RWPE1 (cell line): ENCODE measurements around the gene CPLX1.

Source experiments
- CTCF ChIA-PET: fragments of 350-600 bp; sonication (Branson Sonifier 250); formaldehyde crosslinking; extraction: SDS; loops from one replicate; lab custom pipeline; 2021; lab: Yijun Ruan, JAX
- POLR2A ChIA-PET: fragments of 400-600 bp; formaldehyde crosslinking; extraction: SDS; loops from one replicate; lab custom pipeline; 2020; ENCODE audit warnings: antibody characterized with exemption; ENCODE audit not compliant: low non-redundant PET; lab: Yijun Ruan, JAX
- DNase-seq: peaks from one replicate; pipeline ENCODE4 v3.0.0; 2012; ENCODE audit warnings: low spot score
- H3K27ac ChIP-seq: fragments of 450-650 bp; 2 replicates; pipeline ENCODE4 v1.5.1; 2017
- TF ChIP-seq, protein P1 (sequence below): fragments of 450-650 bp; conservative IDR thresholded peaks from 2 replicates; pipeline ENCODE4 v1.5.1; 2017; ENCODE audit warnings: low read depth, mild to moderate bottlenecking

CPLX1 gene

DNA sequence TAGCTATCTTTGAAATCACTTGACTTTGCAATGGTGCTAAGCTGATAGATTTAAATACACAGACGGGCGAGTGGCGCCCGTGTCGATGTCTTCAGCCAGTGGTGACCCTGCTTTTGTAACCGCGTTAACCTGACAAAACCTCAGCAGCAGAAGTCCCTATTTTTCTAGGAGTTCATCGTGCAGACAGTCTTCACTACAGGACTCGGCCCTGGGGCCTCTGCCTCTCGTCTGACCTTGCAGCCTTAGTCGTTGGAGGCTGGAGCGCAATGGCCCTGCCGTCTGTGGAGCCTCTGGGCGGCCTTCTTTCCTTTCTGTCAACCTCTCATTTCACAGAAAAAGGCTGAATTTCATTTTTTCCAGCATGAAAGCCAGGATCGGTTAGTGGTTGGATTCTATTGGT is 57.9 kb downstream of the CPLX1 start:
- no peak overlapping the region for H3K27ac ChIP-seq
- ChIA-PET POLR2A (no interaction called here), CTCF (interaction anchor here (0.6 kb wide), 1 partner anchor 761 kb away, joined by 7 read pairs; no protein-coding TSS in a partner anchor)
- TF ChIP-seq, protein P1, sequence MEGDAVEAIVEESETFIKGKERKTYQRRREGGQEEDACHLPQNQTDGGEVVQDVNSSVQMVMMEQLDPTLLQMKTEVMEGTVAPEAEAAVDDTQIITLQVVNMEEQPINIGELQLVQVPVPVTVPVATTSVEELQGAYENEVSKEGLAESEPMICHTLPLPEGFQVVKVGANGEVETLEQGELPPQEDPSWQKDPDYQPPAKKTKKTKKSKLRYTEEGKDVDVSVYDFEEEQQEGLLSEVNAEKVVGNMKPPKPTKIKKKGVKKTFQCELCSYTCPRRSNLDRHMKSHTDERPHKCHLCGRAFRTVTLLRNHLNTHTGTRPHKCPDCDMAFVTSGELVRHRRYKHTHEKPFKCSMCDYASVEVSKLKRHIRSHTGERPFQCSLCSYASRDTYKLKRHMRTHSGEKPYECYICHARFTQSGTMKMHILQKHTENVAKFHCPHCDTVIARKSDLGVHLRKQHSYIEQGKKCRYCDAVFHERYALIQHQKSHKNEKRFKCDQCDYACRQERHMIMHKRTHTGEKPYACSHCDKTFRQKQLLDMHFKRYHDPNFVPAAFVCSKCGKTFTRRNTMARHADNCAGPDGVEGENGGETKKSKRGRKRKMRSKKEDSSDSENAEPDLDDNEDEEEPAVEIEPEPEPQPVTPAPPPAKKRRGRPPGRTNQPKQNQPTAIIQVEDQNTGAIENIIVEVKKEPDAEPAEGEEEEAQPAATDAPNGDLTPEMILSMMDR, result no peak
- no peak for DNase-seq

DNA sequence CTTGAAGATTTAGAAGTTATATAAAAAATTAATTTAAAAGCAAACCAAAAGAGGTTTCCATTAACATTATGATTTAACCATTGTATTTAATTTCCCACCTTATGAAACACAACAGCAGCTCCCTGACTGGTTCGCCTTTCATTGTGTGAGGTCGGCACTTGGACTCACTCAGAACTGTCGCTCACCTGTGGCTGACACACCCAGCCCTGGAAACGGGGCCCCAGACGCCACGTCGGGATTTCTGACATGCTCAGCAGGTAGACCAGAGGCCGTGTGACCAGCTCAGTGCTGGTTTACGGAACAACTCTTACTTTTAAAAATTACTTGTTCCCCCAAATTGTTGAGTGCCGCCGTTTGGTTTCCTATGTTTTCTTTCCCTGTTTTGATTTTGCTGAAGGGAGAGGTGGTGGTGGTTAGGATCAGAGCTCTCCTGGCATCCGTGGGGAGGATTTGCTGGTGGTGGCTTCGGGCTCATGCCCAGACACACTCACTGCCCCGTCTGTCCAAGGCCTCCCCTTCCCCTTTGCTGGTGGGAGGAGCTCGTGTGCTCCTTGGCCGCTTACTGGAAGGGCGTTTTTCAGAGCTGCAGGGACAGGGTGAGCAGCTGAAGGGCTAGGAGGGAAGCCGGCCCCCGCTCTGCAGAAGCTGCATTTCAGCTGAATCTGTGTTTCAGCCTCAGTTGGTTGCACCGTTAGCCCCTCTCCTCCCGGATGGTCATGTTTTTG is 59.2 kb downstream of the CPLX1 start:
- CTCF ChIA-PET, result interaction anchor here (0.6 to 0.7 kb wide), 2 partner anchors 45 to 501 kb away, joined by 4 read pairs; no protein-coding TSS in a partner anchor
- no peak for DNase-seq
- H3K27ac ChIP-seq, result peak overlapping the region; percentile 75
- POLR2A ChIA-PET, result interaction anchor here (0.7 kb wide), 1 partner anchor 13 kb away, joined by 3 read pairs; no protein-coding TSS in a partner anchor
- TF ChIP-seq, protein P1, result no peak

DNA sequence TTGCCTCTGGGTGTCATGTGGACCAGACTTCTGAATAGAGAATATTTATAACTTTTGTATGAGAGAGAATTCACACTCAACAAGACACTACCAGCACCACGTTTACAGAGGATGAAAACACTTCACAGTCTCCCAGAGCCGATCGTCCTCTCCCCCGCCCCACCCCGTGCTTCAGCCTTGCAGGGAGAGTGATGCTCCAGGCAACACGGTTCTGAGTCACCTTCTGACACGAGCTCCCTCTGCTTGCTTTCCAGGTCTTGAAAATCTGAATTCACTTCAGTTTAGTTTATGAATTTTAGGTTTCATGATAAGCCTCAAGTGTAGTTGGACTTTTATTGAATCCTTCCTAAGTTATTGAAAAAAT is 59.8 kb downstream of the CPLX1 start:
- peak; percentile 73 for DNase-seq
- ChIA-PET POLR2A (interaction anchor here (0.7 kb wide), 1 partner anchor 12 kb away, joined by 3 read pairs; no protein-coding TSS in a partner anchor), CTCF (interaction anchor here (0.6 kb wide), 1 partner anchor 501 kb away, joined by 4 read pairs; no protein-coding TSS in a partner anchor)
- H3K27ac ChIP-seq, result peak overlapping the region; percentile 75
- TF ChIP-seq, protein P1, result no peak

DNA sequence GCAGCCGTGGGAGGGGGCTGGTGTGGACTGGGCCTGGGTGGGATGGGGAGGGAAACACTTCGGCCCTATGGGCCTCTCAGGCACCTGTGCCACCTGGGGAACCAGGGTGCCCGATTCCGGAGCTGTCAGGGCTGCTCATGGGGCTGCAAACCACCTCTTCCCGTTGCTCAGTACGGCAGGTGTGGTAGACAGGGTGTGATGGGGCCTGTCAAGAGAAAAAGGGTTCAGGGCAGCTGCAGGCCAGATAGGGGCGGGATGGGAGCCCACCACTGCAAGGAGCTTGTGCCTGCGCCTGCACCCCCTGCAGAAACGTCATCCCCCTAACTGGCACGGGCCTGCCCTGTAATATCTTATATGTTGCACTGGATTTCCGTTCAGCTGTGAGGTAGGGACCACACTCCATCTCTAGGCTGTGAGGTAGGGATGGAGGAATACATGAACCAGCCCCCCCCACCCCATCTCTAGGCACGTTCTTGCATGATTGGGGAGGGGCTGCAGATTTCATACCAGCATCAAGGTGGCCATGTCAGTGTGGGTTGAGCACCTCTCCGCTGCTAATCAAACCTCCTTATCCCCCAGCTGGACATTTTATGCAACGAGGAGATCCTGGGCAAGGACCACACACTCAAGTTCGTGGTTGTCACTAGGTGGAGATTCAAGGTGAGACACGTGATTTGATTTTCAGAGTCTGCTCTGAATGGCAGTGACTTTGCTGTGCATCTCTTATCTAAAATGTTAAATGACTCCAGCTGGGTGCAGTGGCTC is 61.3 kb downstream of the CPLX1 start:
- ChIA-PET POLR2A (no interaction called here), CTCF (no interaction called here)
- DNase-seq, result no peak

DNA sequence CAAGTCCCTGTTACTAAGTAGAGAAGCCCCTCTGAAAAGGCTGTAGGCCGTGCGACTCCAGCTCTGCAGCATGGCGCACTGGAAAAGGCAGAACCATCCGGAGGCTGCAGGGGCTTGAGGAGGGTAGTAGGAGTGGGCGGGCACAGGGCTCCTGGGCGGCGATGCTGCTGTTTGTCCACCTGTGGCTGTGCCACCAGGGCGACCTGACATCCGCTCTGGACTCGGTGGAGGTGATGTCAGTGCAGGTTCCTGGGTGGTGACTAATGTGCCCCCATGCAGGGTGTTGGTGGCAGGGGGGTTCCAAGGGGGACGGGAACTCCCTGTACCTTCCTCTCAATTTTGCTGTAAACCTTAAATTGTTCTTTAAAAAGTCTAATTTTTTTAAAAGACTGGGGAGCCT is 62.0 kb downstream of the CPLX1 start:
- TF ChIP-seq, protein P1, result no peak
- POLR2A ChIA-PET, result no interaction called here
- CTCF ChIA-PET, result no interaction called here
- H3K27ac ChIP-seq, result peak overlapping the region; percentile 75
- DNase-seq, result no peak

More for the DNA sequence above, 61.3 kb downstream of the CPLX1 start:
- peak overlapping the region; percentile 75 for H3K27ac ChIP-seq
- TF ChIP-seq, protein P1, result no peak

DNA sequence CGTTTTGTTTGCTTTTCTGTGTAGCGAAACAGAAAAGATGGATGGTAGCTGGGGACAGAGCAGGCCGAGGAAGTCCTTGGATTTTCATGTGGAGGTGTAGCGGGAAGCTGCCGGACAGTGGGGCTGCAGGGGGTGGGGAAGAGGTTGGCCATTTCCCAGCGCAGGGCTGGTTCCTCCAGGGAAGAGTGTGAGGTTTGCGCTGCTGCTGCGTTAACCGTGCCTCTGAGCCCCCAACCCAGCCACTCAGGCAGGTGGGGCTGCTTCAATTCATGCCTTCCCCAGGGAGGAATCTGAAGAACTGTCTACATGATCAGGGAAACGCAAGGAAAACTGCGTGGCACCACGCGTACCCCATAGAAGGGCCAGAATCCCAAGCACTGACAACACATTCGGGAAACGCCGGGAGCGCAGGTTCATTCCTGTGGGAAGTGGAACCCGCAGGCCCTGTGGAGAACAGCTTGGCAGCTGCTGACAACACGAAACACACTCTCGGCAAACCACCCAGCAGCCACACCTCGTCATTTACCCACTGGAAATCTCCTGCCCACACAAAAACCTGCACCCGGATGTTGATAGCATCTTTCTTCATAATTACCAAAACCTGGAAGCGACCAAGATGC is 62.6 kb downstream of the CPLX1 start:
- TF ChIP-seq, protein P1, result no peak
- POLR2A ChIA-PET, result no interaction called here
- peak overlapping the region; percentile 75 for H3K27ac ChIP-seq
- no peak for DNase-seq
- CTCF ChIA-PET, result no interaction called here
